Erythroblast (primary cell): ENCODE data around the gene DEPDC5.

Experiments used
- GATA1 ChIP-seq: IDR thresholded peaks from 2 replicates; pipeline ENCODE4 v1.6.1; 2011; ENCODE audit warnings: low read depth, mild to moderate bottlenecking, control low read depth, low read length, moderate library complexity
- POLR2A ChIP-seq: IDR thresholded peaks from 2 replicates; pipeline ENCODE4 v1.6.1; 2011; ENCODE audit warnings: mild to moderate bottlenecking, low read length

DNA sequence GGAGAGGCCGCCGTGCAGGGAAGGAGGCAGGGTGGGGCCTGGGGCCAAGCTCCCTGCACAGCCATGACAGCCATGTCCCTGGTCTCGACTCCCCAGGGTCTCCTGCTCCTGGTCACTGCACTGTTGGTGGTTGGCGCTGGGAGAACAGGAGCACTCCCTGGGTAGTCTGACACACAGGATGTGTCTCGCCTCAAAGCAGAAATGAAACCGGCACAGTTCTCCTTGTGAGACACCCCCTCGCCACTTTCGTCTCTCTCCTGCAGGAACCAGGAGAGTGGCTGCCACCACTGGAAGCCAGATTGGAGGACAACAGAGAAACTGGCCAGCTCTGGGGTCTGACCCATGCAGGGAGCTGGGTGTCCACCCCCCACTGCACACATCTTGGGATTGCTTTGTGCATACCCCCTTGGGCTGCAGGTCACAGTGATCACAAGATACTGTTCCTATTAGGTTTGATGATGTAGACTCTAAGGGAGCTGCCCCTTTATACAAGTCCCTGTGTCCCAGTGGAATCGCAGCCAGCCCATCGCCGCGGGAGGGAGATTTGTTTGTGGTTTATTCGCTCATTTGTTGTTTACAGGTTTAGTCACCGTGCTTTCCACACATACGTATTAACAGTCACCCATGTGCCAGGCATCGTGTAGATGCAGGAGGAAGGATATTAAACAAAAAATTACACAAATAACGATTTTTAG lies 163.6 kb downstream of the DEPDC5 start:
- TF ChIP-seq POLR2A (no peak), GATA1 (no peak)
